ENCODE measurements around the gene SNUPN.

SNUPN gene

DNA sequence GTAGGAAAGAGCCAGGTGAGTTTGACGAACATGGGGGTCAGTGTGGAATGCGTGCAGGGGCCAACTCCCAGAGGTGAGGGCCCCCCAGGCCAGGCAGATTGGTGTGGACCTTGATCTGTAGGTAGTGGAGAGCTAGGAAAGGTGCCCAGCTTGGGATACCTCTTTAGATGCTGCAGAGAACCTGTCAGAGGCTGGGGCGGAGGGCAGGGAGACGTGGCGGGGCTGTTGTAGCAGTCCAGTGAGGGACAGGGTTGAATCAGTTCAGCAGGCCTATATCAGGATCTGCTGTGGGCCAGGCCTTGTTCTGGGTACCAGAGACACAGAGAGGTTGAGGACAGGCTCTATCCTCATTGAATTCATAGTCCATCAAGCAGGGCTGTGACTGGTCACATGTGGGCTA lies 30.8 kb upstream of the SNUPN start:
- Histone ChIP-seq H2AFZ (ENCODE audit: low read length) (no peak overlapping the region), H3K9me2 (replicated peaks; ENCODE audit: insufficient read depth, low read length) (no peaks in the 10 kb centered on the region), H3K9me3 (replicated peaks; ENCODE audit: insufficient read depth, low read length) (no peaks in the 10 kb centered on the region), H3K4me1 (ENCODE audit: low read length) (no peaks in the 10 kb centered on the region), H3K27me3 (replicated peaks; ENCODE audit: insufficient read depth, low read length) (no peaks in the 10 kb centered on the region), H3F3A (ENCODE audit: insufficient read depth, low read length) (no peaks in the 10 kb centered on the region), H3K36me3 (replicated peaks; ENCODE audit: insufficient read depth, low read length) (no peaks in the 10 kb centered on the region), H3K4me2 (ENCODE audit: low read depth, low read length) (no peak overlapping the region), H3K79me2 (ENCODE audit: low read length) (no peaks in the 10 kb centered on the region), H4K20me1 (ENCODE audit: insufficient read depth, low read length) (no peaks in the 10 kb centered on the region), H3K4me3 (ENCODE audit: low read length) (no peak overlapping the region), H3K9ac (ENCODE audit: low read length) (no peak overlapping the region), H3K27ac (ENCODE audit: low read length) (no peak overlapping the region)
- DNase-seq, result no peak
- TF ChIP-seq CTCF (IDR thresholded peaks at IDR 0.05; ENCODE audit: low read length), result no peak
- TF ChIP-seq EZH2 (optimal IDR thresholded peaks at IDR 0.05; ENCODE audit: low read depth, low read length), result no peak
- no peak for TF ChIP-seq EZH2phosphoT487 (IDR thresholded peaks at IDR 0.05; ENCODE audit: low read length)

DNA sequence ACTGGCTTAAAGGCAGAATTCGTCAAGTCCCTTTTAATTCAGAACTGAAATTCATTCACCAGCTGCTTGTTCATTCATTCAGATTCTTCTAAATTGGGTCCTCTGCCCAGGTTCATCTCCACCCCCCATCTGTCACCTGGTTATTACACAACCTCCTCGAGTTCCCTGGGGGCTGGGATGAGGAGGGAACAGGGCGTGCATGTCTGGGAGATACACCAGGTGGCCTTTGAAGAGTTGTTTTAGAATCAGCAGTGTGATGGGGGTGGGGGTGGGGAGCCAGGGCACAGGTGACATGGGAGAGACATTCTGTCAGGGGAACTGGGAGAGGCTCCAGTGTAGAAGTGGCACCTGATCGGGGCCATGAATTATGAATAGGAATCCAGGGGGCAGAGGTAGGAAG lies 30.4 kb upstream of the SNUPN start:
- Histone ChIP-seq H3K27ac (ENCODE audit: low read length) (no peak overlapping the region), H3K9ac (ENCODE audit: low read length) (no peak overlapping the region), H3K79me2 (ENCODE audit: low read length) (no peaks in the 10 kb centered on the region), H2AFZ (ENCODE audit: low read length) (no peak overlapping the region), H3K4me1 (ENCODE audit: low read length) (no peaks in the 10 kb centered on the region), H3K4me3 (ENCODE audit: low read length) (no peak overlapping the region), H3K9me2 (replicated peaks; ENCODE audit: insufficient read depth, low read length) (no peaks in the 10 kb centered on the region), H3K4me2 (ENCODE audit: low read depth, low read length) (no peak overlapping the region), H3F3A (ENCODE audit: insufficient read depth, low read length) (no peaks in the 10 kb centered on the region), H3K9me3 (replicated peaks; ENCODE audit: insufficient read depth, low read length) (no peaks in the 10 kb centered on the region), H3K27me3 (replicated peaks; ENCODE audit: insufficient read depth, low read length) (no peaks in the 10 kb centered on the region), H3K36me3 (replicated peaks; ENCODE audit: insufficient read depth, low read length) (no peaks in the 10 kb centered on the region), H4K20me1 (ENCODE audit: insufficient read depth, low read length) (no peaks in the 10 kb centered on the region)
- no peak for DNase-seq
- TF ChIP-seq EZH2 (optimal IDR thresholded peaks at IDR 0.05; ENCODE audit: low read depth, low read length), result no peak
- TF ChIP-seq EZH2phosphoT487 (IDR thresholded peaks at IDR 0.05; ENCODE audit: low read length), result no peak

DNA sequence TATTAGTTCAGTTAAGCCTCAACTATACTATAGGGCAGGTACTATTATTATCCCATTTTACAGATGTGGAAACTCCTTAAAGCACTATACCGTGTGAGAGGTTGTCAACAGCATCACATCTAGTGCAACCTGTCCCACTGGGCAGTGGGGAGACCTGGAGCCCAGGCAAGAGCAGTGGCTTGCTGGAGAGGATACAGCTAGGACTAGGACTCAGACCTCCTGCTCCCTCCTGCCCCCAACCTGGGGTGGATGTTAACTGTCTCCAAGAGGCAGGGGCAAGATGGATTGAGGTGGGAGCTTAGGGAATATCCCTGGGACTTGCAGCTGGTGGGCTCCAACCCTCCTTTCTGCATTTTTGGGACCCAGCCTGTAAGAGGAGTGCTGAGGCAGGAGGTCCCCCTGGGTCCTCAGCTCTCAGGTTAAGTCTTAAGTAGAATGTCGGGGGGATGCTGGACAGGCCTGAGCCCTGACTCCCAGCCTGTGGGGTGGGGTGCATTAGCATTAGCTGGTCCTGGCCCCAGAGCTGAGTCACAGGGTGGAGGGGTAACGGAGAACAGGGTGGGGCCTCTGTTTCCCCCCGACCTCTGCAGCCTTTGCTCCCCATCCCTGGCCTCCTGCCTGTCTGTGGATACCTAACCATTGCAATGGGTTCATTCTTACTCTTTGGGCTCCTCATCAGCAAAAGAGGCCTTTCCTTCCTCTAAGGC lies 28.8 kb upstream of the SNUPN start:
- no peaks in the 10 kb centered on the region for H3K4me1 ChIP-seq (ENCODE audit: low read length)
- H3K36me3 ChIP-seq (replicated peaks; ENCODE audit: insufficient read depth, low read length), result no peaks in the 10 kb centered on the region
- H3K4me2 ChIP-seq (ENCODE audit: low read depth, low read length), result no peak overlapping the region
- TF ChIP-seq CTCF (IDR thresholded peaks at IDR 0.05; ENCODE audit: low read length), result no peak
- no peak for TF ChIP-seq EZH2 (optimal IDR thresholded peaks at IDR 0.05; ENCODE audit: low read depth, low read length)
- TF ChIP-seq EZH2phosphoT487 (IDR thresholded peaks at IDR 0.05; ENCODE audit: low read length), result no peak
- H2AFZ ChIP-seq (ENCODE audit: low read length), result no peak overlapping the region
- no peaks in the 10 kb centered on the region for H3K9me2 ChIP-seq (replicated peaks; ENCODE audit: insufficient read depth, low read length)
- no peak overlapping the region for H3K9ac ChIP-seq (ENCODE audit: low read length)
- H4K20me1 ChIP-seq (ENCODE audit: insufficient read depth, low read length), result no peaks in the 10 kb centered on the region
- no peaks in the 10 kb centered on the region for H3K9me3 ChIP-seq (replicated peaks; ENCODE audit: insufficient read depth, low read length)
- no peak overlapping the region for H3K27ac ChIP-seq (ENCODE audit: low read length)
- DNase-seq, result no peak
- H3F3A ChIP-seq (ENCODE audit: insufficient read depth, low read length), result no peaks in the 10 kb centered on the region
- no peaks in the 10 kb centered on the region for H3K79me2 ChIP-seq (ENCODE audit: low read length)
- no peak overlapping the region for H3K4me3 ChIP-seq (ENCODE audit: low read length)
- no peaks in the 10 kb centered on the region for H3K27me3 ChIP-seq (replicated peaks; ENCODE audit: insufficient read depth, low read length)

DNA sequence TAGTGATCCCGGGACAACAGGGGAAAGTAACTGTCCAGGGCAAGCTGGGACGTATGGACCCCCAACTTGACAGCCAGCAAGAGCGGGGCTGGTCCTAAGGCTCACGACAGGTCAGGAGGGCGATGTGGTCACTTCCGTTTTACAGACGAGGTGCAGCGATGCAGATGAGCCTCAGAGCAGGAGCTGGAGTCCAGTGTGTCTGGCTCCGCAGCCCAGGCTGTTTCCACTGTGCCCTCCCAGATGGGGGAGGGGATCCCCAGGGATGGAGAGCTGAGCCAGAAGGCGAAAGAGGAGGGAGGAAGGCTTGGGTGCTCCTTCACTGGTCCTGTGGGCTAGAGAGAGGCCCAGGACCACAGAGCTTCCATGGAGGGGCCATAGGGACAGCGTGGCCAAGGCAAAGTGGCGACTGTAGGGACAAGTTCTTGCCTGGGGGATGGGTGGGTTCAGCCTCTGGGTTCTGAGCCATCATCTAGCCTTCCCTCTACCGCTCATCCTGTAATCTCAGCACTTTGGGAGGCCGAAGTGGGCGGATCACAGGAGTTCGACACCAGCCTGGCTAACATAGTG lies 27.9 kb upstream of the SNUPN start:
- no peak for TF ChIP-seq EZH2phosphoT487 (IDR thresholded peaks at IDR 0.05; ENCODE audit: low read length)
- TF ChIP-seq CTCF (IDR thresholded peaks at IDR 0.05; ENCODE audit: low read length), result no peak
- no peak overlapping the region for H3K27ac ChIP-seq (ENCODE audit: low read length)
- no peaks in the 10 kb centered on the region for H3K4me1 ChIP-seq (ENCODE audit: low read length)
- peaks cover 5% of the 10 kb centered on the region for H3K27me3 ChIP-seq (replicated peaks; ENCODE audit: insufficient read depth, low read length)
- H3K9me2 ChIP-seq (replicated peaks; ENCODE audit: insufficient read depth, low read length), result no peaks in the 10 kb centered on the region
- no peak overlapping the region for H3K4me2 ChIP-seq (ENCODE audit: low read depth, low read length)
- no peaks in the 10 kb centered on the region for H3F3A ChIP-seq (ENCODE audit: insufficient read depth, low read length)
- no peaks in the 10 kb centered on the region for H3K79me2 ChIP-seq (ENCODE audit: low read length)
- H3K4me3 ChIP-seq (ENCODE audit: low read length), result no peak overlapping the region
- no peak overlapping the region for H2AFZ ChIP-seq (ENCODE audit: low read length)
- no peak for DNase-seq
- H3K9me3 ChIP-seq (replicated peaks; ENCODE audit: insufficient read depth, low read length), result no peaks in the 10 kb centered on the region
- H3K36me3 ChIP-seq (replicated peaks; ENCODE audit: insufficient read depth, low read length), result no peaks in the 10 kb centered on the region
- no peak overlapping the region for H3K9ac ChIP-seq (ENCODE audit: low read length)
- H4K20me1 ChIP-seq (ENCODE audit: insufficient read depth, low read length), result no peaks in the 10 kb centered on the region
